K562 (cell line): ENCODE measurements around the gene CEP20. TPM values are rescaled to one million over a fixed set of nuclear protein-coding genes. Genes with fewer than 3 reads are reported as not detected.

Experiments
- BHLHE40 ChIP-seq: IDR thresholded peaks from 2 replicates; pipeline ENCODE4 v1.6.1; 2011; ENCODE audit warnings: low read length, improper control_type of control experiment
- BRD9 ChIP-seq: fragments of 450-650 bp; IDR thresholded peaks from 2 replicates; pipeline ENCODE4 v1.6.1; 2018; ENCODE audit warnings: low read depth; ENCODE audit not compliant: partially characterized antibody
- ESRRB ChIP-seq: fragments of 250-450 bp; sonication (Bioruptor Pico); IDR thresholded peaks from 2 replicates; pipeline ENCODE4 v1.5.0; 2020; ENCODE audit warnings: mild to moderate bottlenecking, moderate library complexity, borderline replicate concordance
- FOXK2 ChIP-seq, 2 experiments: fragments of 450-650 bp; IDR thresholded peaks in 1 of 2; conservative IDR thresholded peaks in 1 of 2; 2 replicates each; pipeline ENCODE4 v1.6.1; 2016; ENCODE audit warnings: low read depth in 2 of 2, mild to moderate bottlenecking in 1 of 2
- RAD51 ChIP-seq: fragments of 450-650 bp; IDR thresholded peaks from 2 replicates; pipeline ENCODE4 v1.7.1; 2016; ENCODE audit warnings: low read depth, mild to moderate bottlenecking, borderline replicate concordance
- SREBF1 ChIP-seq: fragments of 150-350 bp; IDR thresholded peaks from 2 replicates; pipeline ENCODE4 v1.6.1; 2014; ENCODE audit warnings: antibody characterized with exemption, low read depth, low read length, borderline replicate concordance
- TCF3 ChIP-seq: sonication (generic); formaldehyde crosslinking; IDR thresholded peaks from 2 replicates; pipeline ENCODE4 v1.4.0; 2020; ENCODE audit warnings: mild to moderate bottlenecking, missing genetic modification reagents
- YY1 ChIP-seq, 3 experiments: IDR thresholded peaks; 2 replicates each; pipeline ENCODE4 v1.6.1; 2011; ENCODE audit warnings: low read length in 2 of 3, mild to moderate bottlenecking in 2 of 3, moderate library complexity in 2 of 3, borderline replicate concordance in 1 of 3, control low read depth in 1 of 3, low read depth in 1 of 3; ENCODE audit not compliant: insufficient read depth in 3 of 3, insufficient replicate concordance in 2 of 3, control insufficient read depth in 1 of 3, insufficient read length in 1 of 3; ENCODE audit errors: extremely low read depth in 1 of 3
- ZBED1 ChIP-seq: IDR thresholded peaks from 2 replicates; pipeline ENCODE4 v1.6.1; 2014
- ZNF143 ChIP-seq: sonication (generic); formaldehyde crosslinking; IDR thresholded peaks from 2 replicates; pipeline ENCODE4 v1.9.0; 2022; ENCODE audit warnings: mild to moderate bottlenecking, missing genetic modification reagents
- ZNF507 ChIP-seq: conservative IDR thresholded peaks from 2 replicates; pipeline ENCODE4 v1.6.1; 2017; ENCODE audit warnings: missing genetic modification characterization, missing compliant biosample characterization
- ZNF699 ChIP-seq: fragments of 250-450 bp; sonication (Bioruptor Pico); IDR thresholded peaks from 2 replicates; pipeline ENCODE4 v1.8.0; 2021; ENCODE audit warnings: mild to moderate bottlenecking, moderate library complexity; ENCODE audit not compliant: insufficient replicate concordance
- polyA plus RNA-seq, 8 experiments: library from polyadenylated mRNA; depleted of rRNA in 4 of 8; stranded (reverse) in 5 of 8; unstranded in 3 of 8; fragments of >200 nt; fragmentation: Nextera tagmentation in 2 of 8; fragmentation: Illumina TruSeq in 1 of 8; extraction: Ambion mirVana in 2 of 8; extraction: Trizol in 1 of 8; gene quantifications; 2 replicates each; pipeline versions ENCODE4 v1.2.1 to v1.2.3, GENCODE V29; 2011 to 2014; ENCODE audit warnings: inconsistent platforms in 1 of 8, missing spikeins in 1 of 8
- total RNA-seq, 7 experiments: library from RNA; depleted of rRNA in 6 of 7; stranded (reverse); fragments of >200 nt in 6 of 7; fragmentation: Illumina TruSeq in 2 of 7; extraction: Trizol in 2 of 7; gene quantifications; 2 replicates each; pipeline versions ENCODE4 v1.2.1 to v1.2.3, GENCODE V29; 2011 to 2021; ENCODE audit warnings: low replicate concordance in 1 of 7
- TF ChIP-seq, protein P1 (sequence below), 2 experiments: fragments of 450-650 bp; formaldehyde crosslinking in 1 of 2; IDR thresholded peaks; 2 replicates each; pipeline versions ENCODE4 v1.4.0 to v1.6.1; 2014 to 2020; ENCODE audit warnings: mild to moderate bottlenecking in 2 of 2, borderline replicate concordance in 1 of 2, low read depth in 1 of 2
- TF ChIP-seq, protein P2 (sequence below), 3 experiments: IDR thresholded peaks in 2 of 3; conservative IDR thresholded peaks in 1 of 3; 2 replicates each; pipeline ENCODE4 v1.5.1; 2011 to 2012; ENCODE audit warnings: low read length in 3 of 3, mild to moderate bottlenecking in 3 of 3, control low read depth in 2 of 3, improper control_type of control experiment in 1 of 3, inconsistent platforms in 1 of 3, low read depth in 1 of 3, mixed read lengths in 1 of 3, moderate library complexity in 1 of 3; ENCODE audit not compliant: insufficient read depth in 2 of 3
- TF ChIP-seq, protein P3 (sequence below): fragments of 450-650 bp; formaldehyde crosslinking; IDR thresholded peaks from 2 replicates; pipeline ENCODE4 v1.4.0; 2020; ENCODE audit warnings: mild to moderate bottlenecking, mixed read lengths

Gene CEP20
- total and polyA plus RNA-seq, 9 of the 15 experiments (the other 6 are each of a cell fraction or from before 2014, with no cell fraction given), result 41.3 to 150 (median 104) TPM

DNA sequence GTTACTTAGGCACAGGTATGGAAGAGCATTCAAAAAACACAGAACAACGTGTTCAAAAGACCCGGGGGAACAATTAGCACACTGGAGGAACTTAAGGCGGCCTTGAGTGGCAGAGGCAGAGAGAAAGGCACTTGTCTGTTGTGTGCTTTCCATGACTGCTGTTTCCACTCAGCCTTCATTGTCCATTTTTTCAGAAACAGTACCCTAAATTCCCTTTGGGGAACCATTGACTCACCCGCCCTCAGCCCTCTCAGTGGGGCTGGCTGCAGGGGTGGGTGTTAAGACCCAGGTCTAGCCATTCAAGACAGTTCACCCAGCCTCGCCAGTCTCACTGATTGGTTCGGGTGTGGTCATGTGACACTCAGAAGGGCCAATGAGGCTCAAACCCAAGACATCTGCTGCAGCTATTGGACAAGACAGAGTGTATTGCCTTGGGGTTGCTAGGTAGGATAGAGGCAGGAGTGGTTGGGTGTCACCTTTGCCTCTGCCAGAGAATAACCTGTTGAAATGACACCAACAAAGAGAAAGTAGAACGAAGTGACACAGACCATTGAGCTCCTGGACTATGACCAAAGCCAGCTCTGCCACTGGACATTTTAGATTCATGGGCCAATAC, 19.6 kb upstream of the CEP20 start (continued):
- TF ChIP-seq YY1 (IDR thresholded peaks at IDR 0.05; ENCODE audit: borderline replicate concordance in 1 of 3, control insufficient read depth in 1 of 3, extremely low read depth in 1 of 3, insufficient read depth in 3 of 3, insufficient read length in 1 of 3, insufficient replicate concordance in 2 of 3, low read depth in 1 of 3, low read length in 2 of 3), result no peak
- TF ChIP-seq RAD51, result peak; percentile 97
- TF ChIP-seq ESRRB (CRISPR knock-in tag), result no peak
- TF ChIP-seq SREBF1, result no peak
- TF ChIP-seq, protein P1, sequence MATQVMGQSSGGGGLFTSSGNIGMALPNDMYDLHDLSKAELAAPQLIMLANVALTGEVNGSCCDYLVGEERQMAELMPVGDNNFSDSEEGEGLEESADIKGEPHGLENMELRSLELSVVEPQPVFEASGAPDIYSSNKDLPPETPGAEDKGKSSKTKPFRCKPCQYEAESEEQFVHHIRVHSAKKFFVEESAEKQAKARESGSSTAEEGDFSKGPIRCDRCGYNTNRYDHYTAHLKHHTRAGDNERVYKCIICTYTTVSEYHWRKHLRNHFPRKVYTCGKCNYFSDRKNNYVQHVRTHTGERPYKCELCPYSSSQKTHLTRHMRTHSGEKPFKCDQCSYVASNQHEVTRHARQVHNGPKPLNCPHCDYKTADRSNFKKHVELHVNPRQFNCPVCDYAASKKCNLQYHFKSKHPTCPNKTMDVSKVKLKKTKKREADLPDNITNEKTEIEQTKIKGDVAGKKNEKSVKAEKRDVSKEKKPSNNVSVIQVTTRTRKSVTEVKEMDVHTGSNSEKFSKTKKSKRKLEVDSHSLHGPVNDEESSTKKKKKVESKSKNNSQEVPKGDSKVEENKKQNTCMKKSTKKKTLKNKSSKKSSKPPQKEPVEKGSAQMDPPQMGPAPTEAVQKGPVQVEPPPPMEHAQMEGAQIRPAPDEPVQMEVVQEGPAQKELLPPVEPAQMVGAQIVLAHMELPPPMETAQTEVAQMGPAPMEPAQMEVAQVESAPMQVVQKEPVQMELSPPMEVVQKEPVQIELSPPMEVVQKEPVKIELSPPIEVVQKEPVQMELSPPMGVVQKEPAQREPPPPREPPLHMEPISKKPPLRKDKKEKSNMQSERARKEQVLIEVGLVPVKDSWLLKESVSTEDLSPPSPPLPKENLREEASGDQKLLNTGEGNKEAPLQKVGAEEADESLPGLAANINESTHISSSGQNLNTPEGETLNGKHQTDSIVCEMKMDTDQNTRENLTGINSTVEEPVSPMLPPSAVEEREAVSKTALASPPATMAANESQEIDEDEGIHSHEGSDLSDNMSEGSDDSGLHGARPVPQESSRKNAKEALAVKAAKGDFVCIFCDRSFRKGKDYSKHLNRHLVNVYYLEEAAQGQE (IDR thresholded peaks at IDR 0.05; ENCODE audit: borderline replicate concordance), result peak; percentile 64
- TF ChIP-seq, protein P1 (CRISPR knock-in tag; IDR thresholded peaks at IDR 0.05; ENCODE audit: low read depth), result no peak
- no peak for TF ChIP-seq ZNF143 (CRISPR knock-in tag)
- TF ChIP-seq ZNF699 (CRISPR knock-in tag), result no peak
- TF ChIP-seq, protein P2, sequence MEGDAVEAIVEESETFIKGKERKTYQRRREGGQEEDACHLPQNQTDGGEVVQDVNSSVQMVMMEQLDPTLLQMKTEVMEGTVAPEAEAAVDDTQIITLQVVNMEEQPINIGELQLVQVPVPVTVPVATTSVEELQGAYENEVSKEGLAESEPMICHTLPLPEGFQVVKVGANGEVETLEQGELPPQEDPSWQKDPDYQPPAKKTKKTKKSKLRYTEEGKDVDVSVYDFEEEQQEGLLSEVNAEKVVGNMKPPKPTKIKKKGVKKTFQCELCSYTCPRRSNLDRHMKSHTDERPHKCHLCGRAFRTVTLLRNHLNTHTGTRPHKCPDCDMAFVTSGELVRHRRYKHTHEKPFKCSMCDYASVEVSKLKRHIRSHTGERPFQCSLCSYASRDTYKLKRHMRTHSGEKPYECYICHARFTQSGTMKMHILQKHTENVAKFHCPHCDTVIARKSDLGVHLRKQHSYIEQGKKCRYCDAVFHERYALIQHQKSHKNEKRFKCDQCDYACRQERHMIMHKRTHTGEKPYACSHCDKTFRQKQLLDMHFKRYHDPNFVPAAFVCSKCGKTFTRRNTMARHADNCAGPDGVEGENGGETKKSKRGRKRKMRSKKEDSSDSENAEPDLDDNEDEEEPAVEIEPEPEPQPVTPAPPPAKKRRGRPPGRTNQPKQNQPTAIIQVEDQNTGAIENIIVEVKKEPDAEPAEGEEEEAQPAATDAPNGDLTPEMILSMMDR (IDR thresholded peaks at IDR 0.05 in 2 of 3, conservative IDR thresholded peaks at IDR 0.05 in 1 of 3; ENCODE audit: insufficient read depth in 2 of 3, low read depth in 1 of 3, low read length in 3 of 3), result no peak
- no peak for TF ChIP-seq ZNF507 (tag)
- peak; percentile 43; the same call in 1 of the 2 replicates for TF ChIP-seq BHLHE40
- TF ChIP-seq ZBED1, result no peak
- TF ChIP-seq, protein P3, sequence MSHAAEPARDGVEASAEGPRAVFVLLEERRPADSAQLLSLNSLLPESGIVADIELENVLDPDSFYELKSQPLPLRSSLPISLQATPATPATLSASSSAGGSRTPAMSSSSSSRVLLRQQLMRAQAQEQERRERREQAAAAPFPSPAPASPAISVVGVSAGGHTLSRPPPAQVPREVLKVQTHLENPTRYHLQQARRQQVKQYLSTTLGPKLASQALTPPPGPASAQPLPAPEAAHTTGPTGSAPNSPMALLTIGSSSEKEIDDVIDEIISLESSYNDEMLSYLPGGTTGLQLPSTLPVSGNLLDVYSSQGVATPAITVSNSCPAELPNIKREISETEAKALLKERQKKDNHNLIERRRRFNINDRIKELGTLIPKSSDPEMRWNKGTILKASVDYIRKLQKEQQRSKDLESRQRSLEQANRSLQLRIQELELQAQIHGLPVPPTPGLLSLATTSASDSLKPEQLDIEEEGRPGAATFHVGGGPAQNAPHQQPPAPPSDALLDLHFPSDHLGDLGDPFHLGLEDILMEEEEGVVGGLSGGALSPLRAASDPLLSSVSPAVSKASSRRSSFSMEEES (CRISPR knock-in tag), result peak; percentile 97
- TF ChIP-seq FOXK2 (conservative IDR thresholded peaks at IDR 0.05 in 1 of 2, IDR thresholded peaks at IDR 0.05 in 1 of 2; ENCODE audit: low read depth in 2 of 2), result no peak
- no peak for TF ChIP-seq BRD9
- no peak for TF ChIP-seq TCF3 (CRISPR knock-in tag)
